B cell (primary cell): ENCODE data around the gene NRP1. TPM values are rescaled to one million over a fixed set of nuclear protein-coding genes. Genes with fewer than 3 reads are reported as not detected.

ENCODE experiments used
- ATAC-seq: fragments of 200-7000 bp; cut with Tn5 transposase; one replicate; pipeline ENCODE4 v1.10.0; 2021; ENCODE audit warnings: low read depth, mild to moderate bottlenecking, moderate number of reproducible peaks, moderate library complexity
- CTCF ChIA-PET: fragments of 350-600 bp; sonication (Branson Sonifier 250); formaldehyde crosslinking; loops from one replicate; lab custom pipeline; 2021; ENCODE audit warnings: antibody characterized with exemption, inconsistent platforms; lab: Charles Lee
- POLR2A ChIA-PET: fragments of 350-600 bp; sonication (Branson Sonifier 250); formaldehyde crosslinking; loops from one replicate; lab custom pipeline; 2021; ENCODE audit warnings: antibody characterized with exemption; lab: Charles Lee
- DNase-seq: peaks from one replicate; pipeline ENCODE4 v3.0.0; 2013
- H2AFZ ChIP-seq: 2 replicates; pipeline ENCODE4 v1.6.1; 2012; ENCODE audit warnings: mild to moderate bottlenecking, low read depth, low read length; ENCODE audit not compliant: insufficient read depth, poor library complexity, severe bottlenecking
- H3K27ac ChIP-seq, 2 donors: 1 replicate in 1 of 2; 2 replicates in 1 of 2; pipeline ENCODE4 v1.5.1; 2012 to 2013; ENCODE audit warnings: low read length in 2 of 2, mild to moderate bottlenecking in 2 of 2, moderate library complexity in 1 of 2
- H3K27me3 ChIP-seq, 4 experiments: fragments of 200-600 bp in 1 of 4; sonication (generic) in 1 of 4; replicated peaks in 1 of 4; 1 replicate in 2 of 4; 2 replicates in 2 of 4; pipeline versions ENCODE4 v1.6.1 to v1.7.0; 2013 to 2016; ENCODE audit warnings: low read length in 3 of 4, mild to moderate bottlenecking in 2 of 4, mixed read lengths in 1 of 4, moderate library complexity in 1 of 4; ENCODE audit not compliant: insufficient read depth in 4 of 4, control insufficient read depth in 3 of 4; ENCODE audit errors: control extremely low read depth in 1 of 4
- H3K36me3 ChIP-seq, 2 experiments: replicated peaks in 1 of 2; 1 replicate in 1 of 2; 2 replicates in 1 of 2; pipeline versions ENCODE4 v1.6.1 to v1.7.1; 2013; ENCODE audit warnings: low read length in 1 of 2; ENCODE audit not compliant: insufficient read depth in 2 of 2, control insufficient read depth in 1 of 2; ENCODE audit errors: control extremely low read depth in 1 of 2, extremely low read depth in 1 of 2
- H3K4me1 ChIP-seq, 2 donors: fragments of 200-600 bp in 1 of 2; sonication (generic) in 1 of 2; 1 replicate in 1 of 2; 2 replicates in 1 of 2; pipeline versions ENCODE4 v1.5.1 to v1.6.1; 2013 to 2017; ENCODE audit warnings: low read length in 2 of 2; ENCODE audit not compliant: control insufficient read depth in 2 of 2, insufficient read depth in 2 of 2
- H3K4me2 ChIP-seq: replicated peaks from 2 replicates; pipeline ENCODE3; 2012; ENCODE audit warnings: mild to moderate bottlenecking, low read depth, low read length; ENCODE audit not compliant: poor library complexity, severe bottlenecking
- H3K4me3 ChIP-seq, 5 experiments: fragments of 200-600 bp in 1 of 5; sonication (generic) in 1 of 5; 1 replicate in 3 of 5; 2 replicates in 2 of 5; pipeline versions ENCODE4 v1.5.1 to v1.7.0; 2011 to 2016; ENCODE audit warnings: low read length in 4 of 5, mild to moderate bottlenecking in 4 of 5, low read depth in 2 of 5, control low read depth in 1 of 5, moderate library complexity in 1 of 5; ENCODE audit not compliant: insufficient read depth in 1 of 5; ENCODE audit errors: control extremely low read depth in 1 of 5, extremely low read depth in 1 of 5
- H3K79me2 ChIP-seq: fragments of 200-600 bp; sonication (generic); one replicate; pipeline ENCODE4 v1.6.0; 2016; ENCODE audit warnings: low read length; ENCODE audit not compliant: control insufficient read depth, insufficient read depth
- H3K9ac ChIP-seq: fragments of 200-600 bp; sonication (generic); 2 replicates; pipeline ENCODE4 v1.6.1; 2017; ENCODE audit warnings: mild to moderate bottlenecking, low read length, moderate library complexity
- H3K9me3 ChIP-seq, 3 donors: one replicate each; pipeline versions ENCODE4 v1.6.1 to v1.7.1; 2013; ENCODE audit warnings: low read length in 2 of 3; ENCODE audit not compliant: control insufficient read depth in 2 of 3, insufficient read depth in 1 of 3; ENCODE audit errors: control extremely low read depth in 1 of 3
- H4K20me1 ChIP-seq: 2 replicates; pipeline ENCODE4 v1.6.0; 2012; ENCODE audit warnings: mild to moderate bottlenecking, low read length; ENCODE audit not compliant: insufficient read depth, control insufficient read depth, poor library complexity, severe bottlenecking
- H3K27ac Mint-ChIP-seq: one replicate; pipeline ENCODE4 v1.8.0; 2021; ENCODE audit warnings: mixed read lengths
- H3K27me3 Mint-ChIP-seq: one replicate; pipeline ENCODE4 v1.8.0; 2021; ENCODE audit warnings: mixed read lengths
- H3K4me1 Mint-ChIP-seq: one replicate; pipeline ENCODE4 v1.8.0; 2021; ENCODE audit warnings: mixed read lengths
- H3K4me3 Mint-ChIP-seq: one replicate; pipeline ENCODE4 v1.8.0; 2021; ENCODE audit warnings: mixed read lengths
- H3K9me3 Mint-ChIP-seq: one replicate; pipeline ENCODE4 v1.8.0; 2022; ENCODE audit warnings: mixed read lengths; ENCODE audit not compliant: insufficient read depth
- CTCF ChIP-seq: fragments of 200-600 bp; IDR thresholded peaks from one replicate; pipeline ENCODE4 v1.8.0; 2022; ENCODE audit warnings: antibody characterized with exemption, mild to moderate bottlenecking
- EZH2 ChIP-seq: IDR thresholded peaks from 2 replicates; pipeline ENCODE4 v1.6.1; 2012; ENCODE audit warnings: borderline replicate concordance, low read depth, mild to moderate bottlenecking, moderate library complexity, low read length; ENCODE audit not compliant: insufficient read depth, poor library complexity, severe bottlenecking
- WGBS: methylation state at CpG from one replicate; pipeline ENCODE4 v1.1.5; 2013; ENCODE audit warnings: missing lambda C conversion rate; ENCODE audit not compliant: insufficient coverage; 5-methylcytosine and 5-hydroxymethylcytosine counted together
- intact Hi-C: fragments of 100-400 bp; cut with micrococcal nuclease; formaldehyde crosslinking; loops from one replicate; pipeline ENCODE4 v1.10.0; 2022
- polyA plus RNA-seq: library from polyadenylated mRNA; depleted of rRNA; stranded (reverse); fragments of >200 nt; gene quantifications from 2 replicates; pipeline ENCODE4 v1.2.3, GENCODE V29; 2012
- total RNA-seq, 2 donors: library from RNA; stranded (reverse); fragments of 120-200 nt in 1 of 2; gene quantifications; 1 replicate in 1 of 2; 2 replicates in 1 of 2; pipeline versions ENCODE4 v1.2.3 to v1.2.4, GENCODE V29; 2013 to 2022

NRP1 gene
- total and polyA plus RNA-seq, 2 donors (not counting 1 experiment from before 2014, with no cell fraction given), result 0.34 TPM; not detected in 1

- H3K4me2 ChIP-seq, result no peak overlapping the region
- intact Hi-C loops, result no loop called here
- no peak overlapping the region for H3K9ac ChIP-seq
- H3K4me1 ChIP-seq, result no peaks in the 10 kb centered on the region
- Mint-ChIP-seq H3K27me3 (peaks cover 6% of the 10 kb centered on the region), H3K9me3 (no peaks in the 10 kb centered on the region), H3K4me3 (no peak overlapping the region), H3K4me1 (peaks cover 15% of the 10 kb centered on the region), H3K27ac (no peak overlapping the region)
- no peaks in the 10 kb centered on the region for H3K9me3 ChIP-seq
- no peak for ATAC-seq
- no peak for TF ChIP-seq EZH2
- no peak for TF ChIP-seq CTCF
- no peaks in the 10 kb centered on the region for H3K79me2 ChIP-seq
- H2AFZ ChIP-seq, result no peak overlapping the region
- H4K20me1 ChIP-seq, result no peaks in the 10 kb centered on the region
- ChIA-PET CTCF (interaction anchor here (0.7 kb wide), 1 partner anchor 8 kb away, joined by 4 read pairs; no protein-coding TSS in a partner anchor), POLR2A (no interaction called here)
- H3K27ac ChIP-seq, result no peak overlapping the region
- 86% methylated on average over 1 of the region's 4 CpGs for WGBS
- H3K27me3 ChIP-seq, result no peaks in the 10 kb centered on the region
- no peak for DNase-seq
- H3K36me3 ChIP-seq, result no peaks in the 10 kb centered on the region
- no peak overlapping the region for H3K4me3 ChIP-seq
Observed at GRCh38 chr10:33241351-33241750, 93.1 kb downstream of the NRP1 start.

- WGBS, result 0% methylated on average over 2 of the region's 2 CpGs
- DNase-seq (no peak), ATAC-seq (no peak)
- H2AFZ ChIP-seq, result no peak overlapping the region
- H3K27me3 ChIP-seq, result no peaks in the 10 kb centered on the region
- no peaks in the 10 kb centered on the region for H3K9me3 Mint-ChIP-seq
- POLR2A ChIA-PET, result no interaction called here
- no peak overlapping the region for H3K27ac ChIP-seq
- H3K4me3 Mint-ChIP-seq, result no peak overlapping the region
- H3K9ac ChIP-seq, result no peak overlapping the region
- no peak overlapping the region for H3K27ac Mint-ChIP-seq
- H3K9me3 ChIP-seq, result no peaks in the 10 kb centered on the region
- no peak for TF ChIP-seq CTCF
- no peak for TF ChIP-seq EZH2
- no peak overlapping the region for H3K4me2 ChIP-seq
- peaks cover 9% of the 10 kb centered on the region for H3K27me3 Mint-ChIP-seq
- intact Hi-C loops, result no loop called here
- no peaks in the 10 kb centered on the region for H3K36me3 ChIP-seq
- no peaks in the 10 kb centered on the region for H4K20me1 ChIP-seq
- no peaks in the 10 kb centered on the region for H3K79me2 ChIP-seq
- CTCF ChIA-PET, result interaction anchor here (0.7 kb wide), 1 partner anchor 9 kb away, joined by 4 read pairs; no protein-coding TSS in a partner anchor
- H3K4me3 ChIP-seq, result no peak overlapping the region
- H3K4me1 Mint-ChIP-seq, result peaks cover 15% of the 10 kb centered on the region
- H3K4me1 ChIP-seq, result no peaks in the 10 kb centered on the region
Observed at GRCh38 chr10:33240931-33241330, 93.5 kb downstream of the NRP1 start.
